Naive B cell (primary cell): ENCODE results near the gene DYRK1A. TPM values are rescaled to one million over a fixed set of nuclear protein-coding genes. Genes with fewer than 3 reads are reported as not detected.

Experiments
- ATAC-seq, 2 donors: fragments of 150-1000 bp; cut with Tn5 transposase; 2 replicates each; pipeline ENCODE4 v1.10.0; 2021; ENCODE audit warnings: low read depth in 2 of 2, mild to moderate bottlenecking in 2 of 2, moderate library complexity in 2 of 2
- DNase-seq: peaks from one replicate; pipeline ENCODE4 v3.0.0; 2022
- H3K27ac Mint-ChIP-seq, 6 donors: one replicate each; pipeline ENCODE4 v1.8.0; 2020 to 2022; ENCODE audit warnings: mild to moderate bottlenecking in 6 of 6, mixed read lengths in 6 of 6, moderate library complexity in 5 of 6, inconsistent platforms in 2 of 6
- H3K27me3 Mint-ChIP-seq, 3 donors: one replicate each; pipeline ENCODE4 v1.8.0; 2021 to 2022; ENCODE audit warnings: mixed read lengths in 3 of 3, mild to moderate bottlenecking in 1 of 3
- H3K36me3 Mint-ChIP-seq, 2 donors: one replicate each; pipeline ENCODE4 v1.8.0; 2020 to 2022; ENCODE audit warnings: mixed read lengths in 2 of 2, inconsistent platforms in 1 of 2, mild to moderate bottlenecking in 1 of 2
- H3K4me1 Mint-ChIP-seq, 3 donors: one replicate each; pipeline ENCODE4 v1.8.0; 2020 to 2022; ENCODE audit warnings: mixed read lengths in 3 of 3, inconsistent platforms in 1 of 3, mild to moderate bottlenecking in 1 of 3, moderate library complexity in 1 of 3
- H3K4me3 Mint-ChIP-seq, 8 donors: one replicate each; pipeline ENCODE4 v1.8.0; 2020 to 2022; ENCODE audit warnings: mild to moderate bottlenecking in 8 of 8, mixed read lengths in 8 of 8, moderate library complexity in 8 of 8, inconsistent platforms in 2 of 8
- H3K9me3 Mint-ChIP-seq, 7 donors: one replicate each; pipeline ENCODE4 v1.8.0; 2020 to 2022; ENCODE audit warnings: mixed read lengths in 7 of 7, mild to moderate bottlenecking in 5 of 7, inconsistent platforms in 2 of 7, moderate library complexity in 1 of 7
- polyA plus RNA-seq, 6 donors: library from polyadenylated mRNA; unstranded; fragments of 300-500 nt; fragmentation: Illumina TruSeq; gene quantifications; one replicate each; pipeline ENCODE4 v1.2.3, GENCODE V29; 2021; ENCODE audit warnings: low read depth in 6 of 6

The DYRK1A gene
- polyA plus RNA-seq, 6 donors from 2014 or later: 5.9 to 14.3 (median 10.2) TPM

DNA sequence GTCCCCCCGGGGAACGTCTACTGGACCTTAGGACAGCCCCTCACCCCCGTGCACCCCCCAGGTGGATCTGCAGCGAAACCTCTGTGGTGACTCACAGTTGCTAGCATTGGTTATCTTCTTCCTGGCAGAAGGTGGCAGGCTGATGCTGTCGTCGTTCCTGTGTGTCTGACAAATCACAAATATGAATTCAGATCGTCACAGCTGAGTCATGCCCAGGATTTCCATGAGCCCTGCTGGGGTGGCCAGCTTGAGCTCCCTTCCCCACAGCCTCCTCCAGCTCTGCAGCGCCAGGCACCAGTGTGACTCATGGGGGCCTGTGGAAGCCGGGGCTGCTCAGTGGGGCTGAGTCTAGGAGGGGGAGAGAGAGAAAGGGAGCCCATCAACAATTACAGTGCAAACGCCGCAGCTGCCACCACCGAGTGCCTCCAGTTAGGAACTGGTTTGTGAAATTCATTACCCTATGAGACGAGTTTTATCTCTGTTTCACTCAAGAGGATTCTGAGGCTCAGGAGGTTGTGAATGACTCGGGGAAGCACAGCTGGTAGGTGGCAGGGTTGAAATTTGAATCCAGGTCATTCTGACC, 197.9 kb downstream of the DYRK1A start:
- H3K4me3 Mint-ChIP-seq: peak overlapping the region; percentile 90 to 98 (median 96)
- DNase-seq: no peak
- peak; percentile 45 to 47 for ATAC-seq
- peak overlapping the region; percentile 86 to 96 (median 94) for H3K27ac Mint-ChIP-seq
- no peaks in the 10 kb centered on the region for H3K9me3 Mint-ChIP-seq
- peaks cover 3 to 6% (median 6%) of the 10 kb centered on the region in 3 donors for H3K27me3 Mint-ChIP-seq
- peaks cover 15 to 28% (median 25%) of the 10 kb centered on the region in 3 donors for H3K4me1 Mint-ChIP-seq
- H3K36me3 Mint-ChIP-seq: no peaks in the 10 kb centered on the region

DNA sequence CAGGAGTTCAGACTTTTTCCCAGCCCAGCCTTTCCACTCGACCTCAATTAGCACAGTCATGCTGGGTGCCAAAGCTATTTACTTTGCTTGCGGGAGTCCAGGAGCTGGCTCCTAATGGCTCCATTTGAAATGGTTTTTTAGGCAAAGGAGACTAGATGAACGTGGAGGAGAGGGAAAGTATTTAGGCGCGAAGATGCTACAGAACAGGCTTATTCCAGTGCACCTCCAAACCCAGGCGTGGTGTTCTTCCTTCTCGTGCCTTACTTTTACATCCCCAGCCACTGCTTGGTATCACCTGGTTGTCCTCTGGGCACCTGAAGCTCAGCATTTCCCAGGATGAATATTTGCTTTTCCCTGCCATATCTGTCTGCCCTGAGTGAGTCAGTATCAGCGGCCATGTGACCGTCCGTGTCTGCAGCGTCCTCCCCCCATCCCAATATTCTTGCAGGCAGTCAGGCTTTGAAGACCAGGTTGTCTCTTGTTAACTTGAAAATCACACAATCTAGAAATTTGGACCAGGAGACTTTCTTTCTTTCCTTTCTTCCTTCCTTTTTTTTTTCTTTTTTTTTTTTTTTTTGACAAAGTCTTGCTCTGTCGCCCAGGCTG, 198.5 kb downstream of the DYRK1A start:
- Mint-ChIP-seq H3K27me3 (peaks cover 6 to 12% (median 6%) of the 10 kb centered on the region in 3 donors), H3K36me3 (no peaks in the 10 kb centered on the region), H3K4me3 (peak overlapping the region; percentile 66 to 98 (median 93)), H3K9me3 (no peaks in the 10 kb centered on the region), H3K4me1 (peaks cover 15 to 28% (median 25%) of the 10 kb centered on the region in 3 donors), H3K27ac (peak overlapping the region in 3 of 6 donors; percentile 62 to 84 (median 64))
- no peak for DNase-seq
- ATAC-seq: no peak

DNA sequence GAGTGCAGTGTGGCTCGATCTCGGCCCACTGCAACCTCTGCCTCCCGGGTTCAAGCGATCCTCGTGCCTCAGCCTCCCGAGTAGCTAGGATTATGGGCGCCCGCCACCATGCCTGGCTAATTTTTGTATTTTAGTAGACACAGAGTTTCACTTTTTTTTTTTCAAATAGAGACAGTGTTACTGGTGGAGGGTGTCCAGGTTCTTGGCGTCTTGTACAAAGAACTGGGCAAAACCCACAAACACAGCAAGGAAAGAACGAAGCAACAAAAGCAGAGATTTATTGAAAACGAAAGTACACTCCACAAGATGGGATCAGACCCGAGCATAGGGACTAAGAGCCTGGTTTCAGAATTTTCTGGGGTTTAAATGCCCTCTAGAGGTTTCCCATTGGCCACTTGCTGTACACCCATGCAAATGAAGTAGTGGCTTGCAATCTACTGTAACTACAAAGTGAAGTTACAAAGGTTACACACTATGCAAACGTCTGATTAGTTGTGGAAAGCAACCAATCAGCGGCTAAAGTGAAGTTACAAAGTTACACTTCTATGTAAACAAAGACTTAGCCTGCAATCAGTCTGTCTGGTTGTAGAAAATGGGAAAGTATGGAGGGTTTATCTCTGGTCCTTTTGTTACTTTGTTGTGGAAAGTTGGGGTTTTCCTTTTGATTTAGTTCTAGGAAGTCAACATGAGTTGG, 199.1 kb downstream of the DYRK1A start:
- H3K27ac Mint-ChIP-seq: no peak overlapping the region
- H3K27me3 Mint-ChIP-seq: peaks cover 6 to 18% (median 10%) of the 10 kb centered on the region in 3 donors
- peaks cover 15 to 28% (median 25%) of the 10 kb centered on the region in 3 donors for H3K4me1 Mint-ChIP-seq
- H3K36me3 Mint-ChIP-seq: no peaks in the 10 kb centered on the region
- H3K9me3 Mint-ChIP-seq: no peaks in the 10 kb centered on the region
- no peak for DNase-seq
- ATAC-seq: no peak
- peak overlapping the region; percentile 41 to 98 (median 88) for H3K4me3 Mint-ChIP-seq

DNA sequence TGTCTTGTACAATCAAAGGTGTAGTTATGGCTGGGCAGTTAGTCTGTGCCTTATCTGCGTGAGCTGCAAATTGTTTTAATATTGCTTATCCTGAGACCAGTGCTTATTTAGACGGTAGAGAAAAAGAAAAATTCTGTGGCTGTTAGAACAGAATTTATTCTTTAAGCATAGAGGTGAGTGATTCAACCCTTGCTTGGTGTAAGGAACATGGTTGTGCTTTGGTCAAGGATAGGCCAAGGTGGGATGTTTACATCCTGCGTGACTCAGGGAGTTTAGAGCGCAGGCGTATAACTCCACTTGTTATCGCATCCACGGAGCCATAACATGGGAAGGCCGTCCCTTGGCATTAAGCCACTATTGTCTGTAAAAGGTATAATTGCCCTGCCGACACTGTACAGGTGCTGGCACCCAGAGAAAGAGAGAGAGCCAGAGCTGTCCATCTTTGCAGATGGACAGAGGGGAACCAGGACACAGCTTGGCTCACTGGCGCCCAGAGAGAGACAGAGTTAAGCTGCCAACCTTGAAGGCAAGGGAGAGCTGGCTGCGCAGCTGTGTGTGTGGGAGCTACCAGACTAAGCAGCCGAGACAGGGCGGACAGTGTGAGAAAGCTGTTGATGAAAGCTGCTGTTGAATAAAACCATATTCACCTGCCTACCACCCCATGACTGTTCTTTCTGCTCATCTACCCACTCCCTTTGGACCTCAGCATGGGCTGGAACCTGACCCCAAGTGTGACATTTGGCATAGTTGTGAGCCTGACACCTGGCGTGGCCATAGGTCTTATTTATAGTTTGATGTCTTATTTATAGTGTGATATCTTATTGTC, 200.4 kb downstream of the DYRK1A start:
- Mint-ChIP-seq H3K4me3 (peak overlapping the region in 1 of 8 donors; percentile 37), H3K9me3 (no peaks in the 10 kb centered on the region), H3K4me1 (peaks cover 15 to 28% (median 25%) of the 10 kb centered on the region in 3 donors), H3K27me3 (peaks cover 11 to 18% (median 15%) of the 10 kb centered on the region in 3 donors), H3K27ac (peak overlapping the region in 1 of 6 donors; percentile 3), H3K36me3 (peaks cover 0 to 6% of the 10 kb centered on the region in 2 donors)
- no peak for ATAC-seq
- no peak for DNase-seq

DNA sequence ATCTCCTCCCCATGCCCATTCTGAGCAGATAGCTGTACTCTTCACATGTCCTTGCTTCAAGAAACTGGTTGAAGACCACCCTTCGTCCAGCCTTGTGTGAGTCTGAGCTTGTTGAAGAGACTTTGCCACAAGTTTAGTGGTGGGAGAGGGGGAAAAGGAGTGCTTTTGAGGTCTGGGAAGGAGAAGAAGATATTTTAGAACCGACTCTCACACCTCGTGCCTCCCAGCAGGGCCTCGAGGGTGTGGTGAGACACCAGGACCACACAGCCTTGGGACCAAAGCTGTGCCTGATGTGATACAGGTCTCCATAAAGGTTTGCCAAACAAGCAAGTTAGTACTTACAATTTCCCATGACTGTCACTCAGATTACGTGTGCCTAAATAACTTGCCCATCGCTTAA, 201.8 kb downstream of the DYRK1A start:
- Mint-ChIP-seq H3K4me1 (peaks cover 10 to 20% (median 19%) of the 10 kb centered on the region in 3 donors), H3K36me3 (peaks cover 0 to 6% of the 10 kb centered on the region in 2 donors), H3K27me3 (peaks cover 14 to 25% (median 15%) of the 10 kb centered on the region in 3 donors), H3K27ac (no peak overlapping the region), H3K9me3 (no peaks in the 10 kb centered on the region), H3K4me3 (no peak overlapping the region)
- ATAC-seq (no peak), DNase-seq (no peak)

DNA sequence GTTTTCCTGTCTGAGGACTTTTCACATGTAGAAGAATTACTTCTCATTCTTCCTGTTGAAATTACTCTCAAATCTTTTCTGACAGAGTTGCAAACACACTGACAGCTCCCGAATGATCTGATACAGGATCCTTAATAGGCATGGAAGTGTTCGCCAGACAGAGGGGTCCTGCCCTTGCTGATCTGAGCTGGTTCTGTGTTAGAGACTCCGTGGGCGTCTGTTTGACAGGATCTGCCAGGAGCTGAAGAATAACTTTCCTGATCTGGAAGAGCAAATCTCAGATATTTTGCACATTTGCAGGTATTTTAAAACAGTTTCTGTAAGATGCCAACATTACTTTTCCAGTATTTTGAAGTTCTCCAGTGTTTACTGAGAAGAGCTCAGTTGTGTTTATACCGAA, 202.3 kb downstream of the DYRK1A start:
- H3K27ac Mint-ChIP-seq: no peak overlapping the region
- ATAC-seq: no peak
- peaks cover 0 to 6% of the 10 kb centered on the region in 2 donors for H3K36me3 Mint-ChIP-seq
- no peak for DNase-seq
- H3K27me3 Mint-ChIP-seq: peaks cover 14 to 25% (median 15%) of the 10 kb centered on the region in 3 donors
- no peak overlapping the region for H3K4me3 Mint-ChIP-seq
- H3K9me3 Mint-ChIP-seq: no peaks in the 10 kb centered on the region
- H3K4me1 Mint-ChIP-seq: peaks cover 9 to 19% (median 18%) of the 10 kb centered on the region in 3 donors

DNA sequence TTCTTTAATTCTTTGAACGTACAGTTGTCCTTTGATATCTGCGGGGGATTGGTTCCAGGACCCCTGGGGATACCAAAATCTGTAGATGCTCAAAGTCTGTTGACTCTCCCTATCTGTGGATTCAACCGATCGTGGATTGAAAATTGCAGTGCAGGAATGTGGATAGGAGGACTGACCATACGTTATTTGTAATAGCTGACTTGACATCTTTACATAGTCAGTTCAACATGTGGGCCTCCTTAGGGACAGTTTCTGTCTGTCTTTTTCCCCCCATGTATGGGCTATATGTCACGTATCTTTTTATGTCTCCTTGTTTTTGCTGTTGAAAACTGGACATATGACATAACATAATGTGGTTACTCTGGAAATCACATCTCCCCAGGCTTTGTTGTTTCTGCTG, 204.9 kb downstream of the DYRK1A start:
- peaks cover 14 to 44% (median 34%) of the 10 kb centered on the region in 3 donors for H3K27me3 Mint-ChIP-seq
- H3K27ac Mint-ChIP-seq: no peak overlapping the region
- ATAC-seq (no peak), DNase-seq (no peak)
- H3K4me3 Mint-ChIP-seq: no peak overlapping the region
- peaks cover 0 to 6% of the 10 kb centered on the region in 2 donors for H3K36me3 Mint-ChIP-seq
- no peaks in the 10 kb centered on the region for H3K9me3 Mint-ChIP-seq
- no peaks in the 10 kb centered on the region for H3K4me1 Mint-ChIP-seq

DNA sequence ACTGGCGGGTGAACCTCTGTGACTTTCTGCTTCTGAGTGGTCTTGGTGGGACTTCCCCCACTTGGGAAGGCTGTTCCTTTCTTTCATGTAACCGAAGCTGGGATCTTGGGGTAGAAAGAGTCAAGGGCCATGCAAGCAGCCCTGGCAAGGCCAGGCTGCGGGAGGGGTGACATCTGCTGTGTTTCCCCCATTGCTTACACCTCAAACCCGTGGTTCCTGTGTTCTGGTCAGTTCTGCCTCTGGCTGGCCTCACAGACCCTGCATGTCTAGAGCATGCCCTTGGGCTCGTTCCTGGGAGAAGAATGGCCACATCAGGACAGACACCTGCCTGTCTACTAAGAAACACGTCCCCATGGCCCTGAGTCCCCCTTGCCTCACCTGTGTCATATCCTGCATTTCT, 207.7 kb downstream of the DYRK1A start:
- H3K4me1 Mint-ChIP-seq: no peaks in the 10 kb centered on the region
- no peak overlapping the region for H3K27ac Mint-ChIP-seq
- ATAC-seq: no peak
- H3K36me3 Mint-ChIP-seq: peaks cover 0 to 17% of the 10 kb centered on the region in 2 donors
- DNase-seq: no peak
- H3K27me3 Mint-ChIP-seq: peaks cover 9 to 41% (median 39%) of the 10 kb centered on the region in 3 donors
- H3K4me3 Mint-ChIP-seq: no peak overlapping the region
- peaks cover 4 to 20% (median 15%) of the 10 kb centered on the region in 7 donors for H3K9me3 Mint-ChIP-seq

DNA sequence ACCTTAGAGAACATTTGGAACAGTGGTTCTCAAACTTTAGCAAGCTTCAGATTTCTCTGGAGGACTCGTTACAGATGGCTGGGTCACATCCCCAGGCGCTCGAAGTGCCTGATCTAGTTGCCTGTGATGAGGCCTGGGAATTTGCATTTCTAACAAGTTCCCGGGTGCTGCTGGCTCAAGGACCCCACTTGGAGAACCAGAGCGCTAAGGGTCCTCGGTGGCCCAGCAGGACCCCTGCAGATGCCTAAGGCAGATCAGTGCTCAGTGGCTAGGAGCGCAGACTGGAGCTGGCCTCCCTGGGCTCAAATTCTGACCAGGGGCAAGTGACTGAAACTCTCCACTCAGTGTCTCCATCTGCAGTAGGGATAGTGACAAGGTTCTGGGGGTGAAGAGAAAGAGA, 208.2 kb downstream of the DYRK1A start:
- H3K27me3 Mint-ChIP-seq: peaks cover 9 to 44% (median 35%) of the 10 kb centered on the region in 3 donors
- H3K36me3 Mint-ChIP-seq: peaks cover 0 to 17% of the 10 kb centered on the region in 2 donors
- no peak for DNase-seq
- H3K9me3 Mint-ChIP-seq: peaks cover 4 to 24% (median 19%) of the 10 kb centered on the region in 7 donors
- H3K4me3 Mint-ChIP-seq: no peak overlapping the region
- H3K27ac Mint-ChIP-seq: no peak overlapping the region
- no peak for ATAC-seq
- no peaks in the 10 kb centered on the region for H3K4me1 Mint-ChIP-seq

DNA sequence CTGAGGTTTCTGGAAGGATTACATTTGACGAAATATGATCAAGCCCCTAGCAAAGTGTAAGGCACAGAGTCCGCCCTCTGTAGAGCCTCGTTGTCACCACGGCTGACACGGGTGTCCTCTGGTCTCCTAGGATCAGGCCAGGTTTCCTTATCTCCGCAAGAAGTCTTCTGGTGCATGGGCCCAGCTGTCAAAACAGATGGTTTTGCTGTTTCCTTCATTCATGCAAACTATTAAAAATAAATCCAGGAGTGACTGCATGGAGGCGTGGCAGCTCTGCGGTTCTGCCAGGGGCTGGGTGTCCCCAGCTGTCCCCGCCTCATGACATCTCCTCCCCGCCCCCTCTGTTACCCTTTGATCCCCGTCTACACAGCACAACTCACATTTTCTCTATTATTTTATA, 209.0 kb downstream of the DYRK1A start:
- Mint-ChIP-seq H3K36me3 (peaks cover 0 to 17% of the 10 kb centered on the region in 2 donors), H3K27ac (no peak overlapping the region), H3K9me3 (peaks cover 4 to 31% (median 21%) of the 10 kb centered on the region in 7 donors), H3K4me3 (no peak overlapping the region), H3K4me1 (no peaks in the 10 kb centered on the region), H3K27me3 (peaks cover 9 to 40% (median 30%) of the 10 kb centered on the region in 3 donors)
- DNase-seq (no peak), ATAC-seq (no peak)
